MCF 10A (cell line): ENCODE results near the gene FFAR2. TPM values are rescaled to one million over a fixed set of nuclear protein-coding genes. Genes with fewer than 3 reads are reported as not detected.

Experiments used
- Bru-seq: library from RNA; stranded (reverse); fragments of 400-500 nt; gene quantifications from one replicate; lab custom pipeline; 2021; lab: Mats Ljungman, UMichigan
- BruChase-seq, 2 experiments: library from RNA; stranded (reverse); fragments of 400-500 nt; gene quantifications; one replicate each; lab custom pipeline; 2021; lab: Mats Ljungman, UMichigan
- BruUV-seq: library from RNA; stranded (reverse); fragments of 400-500 nt; replicated peaks from 2 replicates; lab custom pipeline; 2021; lab: Mats Ljungman, UMichigan
- CTCF ChIA-PET: fragments of 300-600 bp; sonication (Branson Sonifier 250); formaldehyde crosslinking; extraction: SDS; loops from one replicate; lab custom pipeline; 2021; ENCODE audit warnings: antibody characterized with exemption, inconsistent platforms; lab: Yijun Ruan, JAX
- POLR2A ChIA-PET: fragments of 300-600, 350-650 bp; sonication (Branson Sonifier 250); formaldehyde crosslinking; extraction: SDS; loops from one replicate; lab custom pipeline; 2020; ENCODE audit warnings: antibody characterized with exemption, inconsistent platforms; lab: Yijun Ruan, JAX
- DNase-seq: peaks from one replicate; pipeline ENCODE4 v3.0.0-alpha.2; 2018; ENCODE audit not compliant: unreplicated experiment
- H3K27ac Mint-ChIP-seq: one replicate; pipeline ENCODE4 v1.8.0; 2022; ENCODE audit warnings: mild to moderate bottlenecking, low read depth, mixed read lengths; ENCODE audit not compliant: unreplicated experiment
- H3K27me3 Mint-ChIP-seq: one replicate; pipeline ENCODE4 v1.8.0; 2022; ENCODE audit warnings: mixed read lengths; ENCODE audit not compliant: insufficient read depth, unreplicated experiment
- H3K36me3 Mint-ChIP-seq: one replicate; pipeline ENCODE4 v1.8.0; 2022; ENCODE audit warnings: mild to moderate bottlenecking, moderate library complexity, mixed read lengths; ENCODE audit not compliant: insufficient read depth, unreplicated experiment
- H3K4me1 Mint-ChIP-seq: one replicate; pipeline ENCODE4 v1.8.0; 2022; ENCODE audit warnings: mixed read lengths; ENCODE audit not compliant: insufficient read depth, unreplicated experiment
- H3K4me3 Mint-ChIP-seq: one replicate; pipeline ENCODE4 v1.8.0; 2022; ENCODE audit warnings: mild to moderate bottlenecking, moderate library complexity, mixed read lengths; ENCODE audit not compliant: unreplicated experiment
- H3K9me3 Mint-ChIP-seq: one replicate; pipeline ENCODE4 v1.8.0; 2022; ENCODE audit warnings: mixed read lengths; ENCODE audit not compliant: unreplicated experiment
- intact Hi-C: fragments of 100-400 bp; cut with micrococcal nuclease; formaldehyde crosslinking; loops from 2 replicates; pipeline ENCODE4 v1.14.1; 2022
- long read RNA-seq: library from polyadenylated mRNA; stranded (forward); transcript quantifications from one replicate; pipeline ENCODE4 v2.0.0, GENCODE V29; 2022
- total RNA-seq: library from RNA; stranded (reverse); gene quantifications from 2 replicates; pipeline ENCODE4 v1.2.3, GENCODE V29; 2022
- TF ChIP-seq, protein P1 (sequence below): fragments of 200-600 bp; IDR thresholded peaks from one replicate; pipeline ENCODE4 v1.8.0; 2022; ENCODE audit warnings: antibody characterized with exemption, mild to moderate bottlenecking; ENCODE audit not compliant: unreplicated experiment

The FFAR2 gene
- total RNA-seq = not detected in 2 replicates
- not detected for Bru-seq, nascent RNA
- BruChase-seq, experiment 1, labeled RNA remaining after a 6-hour chase = not detected
- not detected for BruChase-seq, experiment 2, labeled RNA remaining after a 2-hour chase
- long read RNA-seq = 0 reads

GRCh38 chr19:35447606-35448469, at the start of gene FFAR2:
Gene FFAR2, plus strand, starts transcription at chr19:35448257. Its CDS starts 1,458 bp downstream, at chr19:35449715.
- no peaks in the 10 kb centered on the region for H3K4me1 Mint-ChIP-seq
- POLR2A ChIA-PET = interaction anchor here (0.7 kb wide), 1 partner anchor 83 kb away, joined by 4 read pairs; no protein-coding TSS in a partner anchor
- CTCF ChIA-PET = interaction anchor here (0.6 to 1.2 kb wide), 5 partner anchors 8 to 96 kb away, joined by 3 read pairs; no protein-coding TSS in a partner anchor
- no TSS peak for BruUV-seq
- H3K36me3 Mint-ChIP-seq = no peaks in the 10 kb centered on the region
- no peak for DNase-seq
- H3K27me3 Mint-ChIP-seq = peaks cover 80% of the 10 kb centered on the region
- intact Hi-C loops = no loop called here
- TF ChIP-seq, protein P1, sequence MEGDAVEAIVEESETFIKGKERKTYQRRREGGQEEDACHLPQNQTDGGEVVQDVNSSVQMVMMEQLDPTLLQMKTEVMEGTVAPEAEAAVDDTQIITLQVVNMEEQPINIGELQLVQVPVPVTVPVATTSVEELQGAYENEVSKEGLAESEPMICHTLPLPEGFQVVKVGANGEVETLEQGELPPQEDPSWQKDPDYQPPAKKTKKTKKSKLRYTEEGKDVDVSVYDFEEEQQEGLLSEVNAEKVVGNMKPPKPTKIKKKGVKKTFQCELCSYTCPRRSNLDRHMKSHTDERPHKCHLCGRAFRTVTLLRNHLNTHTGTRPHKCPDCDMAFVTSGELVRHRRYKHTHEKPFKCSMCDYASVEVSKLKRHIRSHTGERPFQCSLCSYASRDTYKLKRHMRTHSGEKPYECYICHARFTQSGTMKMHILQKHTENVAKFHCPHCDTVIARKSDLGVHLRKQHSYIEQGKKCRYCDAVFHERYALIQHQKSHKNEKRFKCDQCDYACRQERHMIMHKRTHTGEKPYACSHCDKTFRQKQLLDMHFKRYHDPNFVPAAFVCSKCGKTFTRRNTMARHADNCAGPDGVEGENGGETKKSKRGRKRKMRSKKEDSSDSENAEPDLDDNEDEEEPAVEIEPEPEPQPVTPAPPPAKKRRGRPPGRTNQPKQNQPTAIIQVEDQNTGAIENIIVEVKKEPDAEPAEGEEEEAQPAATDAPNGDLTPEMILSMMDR = no peak
- H3K4me3 Mint-ChIP-seq = no peak within 1 kb of the TSS
- no peak within 1 kb of the TSS for H3K27ac Mint-ChIP-seq
- no peaks in the 10 kb centered on the region for H3K9me3 Mint-ChIP-seq

GRCh38 chr19:35398570-35398969, 49.5 kb upstream of the FFAR2 start:
- ChIA-PET CTCF (no interaction called here), POLR2A (no interaction called here)
- H3K4me1 Mint-ChIP-seq = no peaks in the 10 kb centered on the region
- no TSS peak for BruUV-seq
- H3K27ac Mint-ChIP-seq = no peak overlapping the region
- H3K27me3 Mint-ChIP-seq = peaks cover 24% of the 10 kb centered on the region
- no peaks in the 10 kb centered on the region for H3K36me3 Mint-ChIP-seq
- no peak overlapping the region for H3K4me3 Mint-ChIP-seq
- DNase-seq = no peak
- intact Hi-C loops = no loop called here
- H3K9me3 Mint-ChIP-seq = no peaks in the 10 kb centered on the region
- TF ChIP-seq, protein P1 = no peak

- no TSS peak for BruUV-seq
- Mint-ChIP-seq H3K9me3 (no peaks in the 10 kb centered on the region), H3K4me3 (no peak overlapping the region), H3K36me3 (no peaks in the 10 kb centered on the region), H3K27ac (no peak overlapping the region), H3K27me3 (peaks cover 24% of the 10 kb centered on the region), H3K4me1 (no peaks in the 10 kb centered on the region)
- ChIA-PET POLR2A (no interaction called here), CTCF (no interaction called here)
- DNase-seq = no peak
- intact Hi-C loops = no loop called here
- TF ChIP-seq, protein P1 = no peak
These were observed 48.8 kb upstream of the FFAR2 start for GRCh38 chr19:35399231-35399630.
